Cerebellar nuclear complex (tissue), 1 donor: ENCODE measurements around the gene RBM41.
"Not testable (repeated sequence)": the region's sequence is repeated elsewhere in the genome, so short reads cannot be mapped to it uniquely, and the experiment has no call there.

Experiments used
- DNase-seq, 2 experiments: peaks; one replicate each; lab custom pipeline; 2025; lab: John Stamatoyannopoulos, UW

Gene RBM41

GRCh38 chrX:107118322-107119147, at the start of gene RBM41:
TSS of gene RBM41 (minus strand) at chrX:107118822. CDS start at chrX:107118773, 49 bp downstream.
- peak in 1 of 2 experiments; percentile 56 for DNase-seq

- DNase-seq, result no peak
Observed at GRCh38 chrX:107168257-107168656, 49.6 kb upstream of the RBM41 start.

- DNase-seq, result no peak
Observed at GRCh38 chrX:107167163-107167921, 48.7 kb upstream of the RBM41 start.

- not testable (repeated sequence) for DNase-seq
Observed at GRCh38 chrX:107157618-107158017, 39.0 kb upstream of the RBM41 start.

- not testable (repeated sequence) for DNase-seq
Observed at GRCh38 chrX:107155621-107156430, 37.2 kb upstream of the RBM41 start.

- DNase-seq, result no peak
Observed at GRCh38 chrX:107154787-107155620, 36.4 kb upstream of the RBM41 start.

GRCh38 chrX:107153005-107153404, 34.4 kb upstream of the RBM41 start:
- no peak for DNase-seq

GRCh38 chrX:107146670-107147069, 28.0 kb upstream of the RBM41 start:
- no peak for DNase-seq

- no peak for DNase-seq
Observed at GRCh38 chrX:107135965-107136307, 17.3 kb upstream of the RBM41 start.

GRCh38 chrX:107135049-107135964, 16.7 kb upstream of the RBM41 start:
- DNase-seq, result no peak

GRCh38 chrX:107123750-107124149, 5.1 kb upstream of the RBM41 start:
- DNase-seq, result no peak

- DNase-seq, result no peak
Observed at GRCh38 chrX:107119283-107119682, 661 bp upstream of the RBM41 start.

GRCh38 chrX:107117993-107118321, 665 bp downstream of the RBM41 start:
- DNase-seq, result no peak

- DNase-seq, result no peak
Observed at GRCh38 chrX:107107459-107107858, 11.2 kb downstream of the RBM41 start.

- no peak for DNase-seq
Observed at GRCh38 chrX:107102980-107103379, 15.6 kb downstream of the RBM41 start.

- DNase-seq, result no peak
Observed at GRCh38 chrX:107076158-107076557, 42.5 kb downstream of the RBM41 start.

- DNase-seq, result not testable (repeated sequence)
Observed at GRCh38 chrX:107057731-107058130, 60.9 kb downstream of the RBM41 start.

- no peak for DNase-seq
Observed at GRCh38 chrX:107054978-107055377, 63.6 kb downstream of the RBM41 start.

GRCh38 chrX:107050195-107050709, 68.4 kb downstream of the RBM41 start:
- DNase-seq, result no peak

GRCh38 chrX:107047622-107048021, 71.0 kb downstream of the RBM41 start:
- no peak for DNase-seq
